Heart left ventricle (tissue), 16 donors: Measurements from ENCODE around the gene NDOR1. TPM values are rescaled to one million over a fixed set of nuclear protein-coding genes. Genes with fewer than 3 reads are reported as not detected.

Experiments used
- ATAC-seq, 4 donors: fragments of 200-7000 bp; cut with Tn5 transposase; one replicate each; pipeline ENCODE4 v1.9.1; 2020 to 2022; ENCODE audit warnings: moderate library complexity in 4 of 4, mild to moderate bottlenecking in 3 of 4, moderate number of reproducible peaks in 1 of 4
- DNase-seq, 5 donors: peaks; one replicate each; pipeline ENCODE4 v3.0.0-alpha.2; 2020
- H3K27ac ChIP-seq, 12 donors: fragments of 200-600 bp; sonication (generic) in 4 of 12; one replicate each; pipeline versions ENCODE4 v1.5.0 to v1.8.0; 2016 to 2022; ENCODE audit warnings: mild to moderate bottlenecking in 2 of 12
- H3K27me3 ChIP-seq, 9 donors: fragments of 200-600 bp; sonication (generic) in 2 of 9; one replicate each; pipeline versions ENCODE4 v1.5.1 to v1.8.0; 2016 to 2022; ENCODE audit warnings: mild to moderate bottlenecking in 3 of 9
- H3K36me3 ChIP-seq, 9 donors: fragments of 200-600 bp; sonication (generic) in 2 of 9; one replicate each; pipeline versions ENCODE4 v1.5.0 to v1.8.0; 2018 to 2022; ENCODE audit warnings: mild to moderate bottlenecking in 2 of 9
- H3K4me1 ChIP-seq, 12 donors: fragments of 200-600 bp; sonication (generic) in 4 of 12; one replicate each; pipeline versions ENCODE4 v1.5.0 to v1.8.0; 2016 to 2022; ENCODE audit warnings: mild to moderate bottlenecking in 3 of 12
- H3K4me3 ChIP-seq, 12 donors: fragments of 200-600 bp; sonication (generic) in 4 of 12; one replicate each; pipeline versions ENCODE4 v1.5.0 to v1.8.0; 2017 to 2022; ENCODE audit warnings: mild to moderate bottlenecking in 9 of 12, moderate library complexity in 4 of 12
- H3K9me3 ChIP-seq, 12 donors: fragments of 200-600 bp; sonication (generic) in 4 of 12; one replicate each; pipeline versions ENCODE4 v1.5.0 to v1.8.0; 2016 to 2022; ENCODE audit warnings: mild to moderate bottlenecking in 1 of 12
- CTCF ChIP-seq, 12 donors: fragments of 200-600 bp; sonication (generic) in 4 of 12; IDR thresholded peaks; one replicate each; pipeline versions ENCODE4 v1.5.0 to v1.8.0; 2018 to 2022; ENCODE audit warnings: antibody characterized with exemption in 12 of 12, mild to moderate bottlenecking in 5 of 12
- POLR2A ChIP-seq, 2 donors: fragments of 450-650 bp; IDR thresholded peaks; one replicate each; pipeline ENCODE4 v1.6.1; 2017; ENCODE audit warnings: antibody characterized with exemption in 2 of 2, mild to moderate bottlenecking in 2 of 2, moderate library complexity in 2 of 2
- WGBS, 4 donors: extraction: QIAGEN DNeasy Blood & Tissue Kit in 2 of 4; methylation state at CpG; one replicate each; pipeline versions ENCODE4 v1.1.5 to v1.1.7; 2013 to 2018; 5-methylcytosine and 5-hydroxymethylcytosine counted together
- intact Hi-C, 10 donors: fragments of 100-400 bp; cut with DNase I; formaldehyde crosslinking; loops; one replicate each; pipeline versions ENCODE4 v1.11.1 to v1.14.2; 2022
- polyA plus RNA-seq, 2 donors: library from polyadenylated mRNA; stranded (reverse); fragments of 200-250 nt; gene quantifications; one replicate each; pipeline ENCODE4 v1.2.3, GENCODE V29; 2013
- total RNA-seq, 9 donors: library from RNA; depleted of rRNA in 2 of 9; stranded (reverse); fragments of >200 nt in 2 of 9; fragmentation: NEBNext Ultra II Directional in 3 of 9; extraction: Animal tissue kit (Norgen Biotek cat#: 25700) in 3 of 9; gene quantifications; one replicate each; pipeline versions ENCODE4 v1.1.0 to v1.2.4, GENCODE V29; 2016 to 2023
- donor health status: ischemic (EF 13 %, LVEDD 7.1; RV severe dilation, severe dysfunction).
- donor health status: healthy with polysubstance abuse.
- donor health status: DM: no; HTN: yes; CAD: no.
- donor health status: DM: no; HTN: no; CAD: no.
- donor health status: ischemic (EF 25% LVEDD 6.9; RV normal size, moderate dysfunction).
- donor health status: ischemic (EF 25% LVEDD 5.7; RV mildly dilated, moderate dysfunction).
- donor health status: healthy.
- donor health status: DM: yes; HTN: yes; CAD: no.
- donor health status: ischemic (EF 35%, LVEDD 5.7; RV mildly dilated, moderate dysfunction).
- donor health status: nonischemic (EF 11% LVEDD 7.7; RV severe dilation, severe dysfunction).
- donor health status: DM: yes; HTN: yes; CAD: no.
- donor health status: PGD.
- donor health status: ischemic (EF 29% LVEDD 5.4; RV normal size, mild dysfunction).
- donor health status: nonischemic (EF 23%, LVEDD 6.1; RV moderate dilation, normal function).

Gene NDOR1
- total and polyA plus RNA-seq, 11 donors, result 4.5 to 9.6 (median 6.2) TPM

GRCh38 chr9:137166380-137167229 lies 38.9 kb upstream of the NDOR1 start:
- no peak for TF ChIP-seq POLR2A (IDR thresholded peaks at IDR 0.05)
- no peak for TF ChIP-seq CTCF (IDR thresholded peaks at IDR 0.05)
- H3K4me3 ChIP-seq, result no peak overlapping the region
- H3K36me3 ChIP-seq, result no peaks in the 10 kb centered on the region
- 69 to 84% (median 73%) methylated on average over 12 to 22 of the region's 22 CpGs for whole genome bisulfite sequencing, 4 donors
- intact Hi-C loops, result loop anchor here in 1 of 10 donors (5.0 kb wide), 1 partner anchor 39 kb away; no protein-coding TSS in a partner anchor
- H3K4me1 ChIP-seq, result peaks cover 6 to 55% (median 28%) of the 10 kb centered on the region in 12 donors
- H3K27me3 ChIP-seq, result peaks cover 75 to 99% (median 85%) of the 10 kb centered on the region in 9 donors
- no peak for DNase-seq
- H3K27ac ChIP-seq, result no peak overlapping the region
- no peaks in the 10 kb centered on the region for H3K9me3 ChIP-seq
- ATAC-seq, result no peak

- no peaks in the 10 kb centered on the region for H3K9me3 ChIP-seq
- 29 to 48% (median 35%) methylated on average over 19 to 44 of the region's 44 CpGs for WGBS, 4 donors
- intact Hi-C loops, result loop anchor here in 1 of 10 donors (5.0 kb wide), 1 partner anchor 40 kb away; no protein-coding TSS in a partner anchor
- ATAC-seq (no peak), DNase-seq (no peak)
- TF ChIP-seq CTCF (IDR thresholded peaks at IDR 0.05) (no peak), POLR2A (IDR thresholded peaks at IDR 0.05) (no peak)
- peaks cover 6 to 48% (median 28%) of the 10 kb centered on the region in 12 donors for H3K4me1 ChIP-seq
- H3K36me3 ChIP-seq, result no peaks in the 10 kb centered on the region
- peak overlapping the region in 1 of 12 donors; percentile 55 for H3K4me3 ChIP-seq
- peaks cover 68 to 93% (median 78%) of the 10 kb centered on the region in 9 donors for H3K27me3 ChIP-seq
- no peak overlapping the region for H3K27ac ChIP-seq
Observed at GRCh38 chr9:137167277-137167746, 38.2 kb upstream of the NDOR1 start.

- no peak for DNase-seq
- peak in 2 of 4 donors; percentile 9 to 22 for ATAC-seq
- WGBS, 4 donors, result 2 to 7% (median 6%) methylated on average over 27 to 57 of the region's 57 CpGs
Observed at GRCh38 chr9:137167747-137168572, 37.5 kb upstream of the NDOR1 start.

More at GRCh38 chr9:137167747-137168572, 37.5 kb upstream of the NDOR1 start:
- H3K27ac ChIP-seq, result no peak overlapping the region
- H3K9me3 ChIP-seq, result no peaks in the 10 kb centered on the region
- intact Hi-C loops, result loop anchor here in 1 of 10 donors (5.0 kb wide), 1 partner anchor 41 kb away; no protein-coding TSS in a partner anchor
- TF ChIP-seq CTCF (IDR thresholded peaks at IDR 0.05) (no peak), POLR2A (IDR thresholded peaks at IDR 0.05) (no peak)
- no peaks in the 10 kb centered on the region for H3K36me3 ChIP-seq
- peaks cover 6 to 41% (median 23%) of the 10 kb centered on the region in 12 donors for H3K4me1 ChIP-seq
- H3K4me3 ChIP-seq, result peak overlapping the region; percentile 21 to 55 (median 40)
- peaks cover 61 to 93% (median 71%) of the 10 kb centered on the region in 9 donors for H3K27me3 ChIP-seq
